Measurements from ENCODE around the gene CGN.

Gene CGN

DNA sequence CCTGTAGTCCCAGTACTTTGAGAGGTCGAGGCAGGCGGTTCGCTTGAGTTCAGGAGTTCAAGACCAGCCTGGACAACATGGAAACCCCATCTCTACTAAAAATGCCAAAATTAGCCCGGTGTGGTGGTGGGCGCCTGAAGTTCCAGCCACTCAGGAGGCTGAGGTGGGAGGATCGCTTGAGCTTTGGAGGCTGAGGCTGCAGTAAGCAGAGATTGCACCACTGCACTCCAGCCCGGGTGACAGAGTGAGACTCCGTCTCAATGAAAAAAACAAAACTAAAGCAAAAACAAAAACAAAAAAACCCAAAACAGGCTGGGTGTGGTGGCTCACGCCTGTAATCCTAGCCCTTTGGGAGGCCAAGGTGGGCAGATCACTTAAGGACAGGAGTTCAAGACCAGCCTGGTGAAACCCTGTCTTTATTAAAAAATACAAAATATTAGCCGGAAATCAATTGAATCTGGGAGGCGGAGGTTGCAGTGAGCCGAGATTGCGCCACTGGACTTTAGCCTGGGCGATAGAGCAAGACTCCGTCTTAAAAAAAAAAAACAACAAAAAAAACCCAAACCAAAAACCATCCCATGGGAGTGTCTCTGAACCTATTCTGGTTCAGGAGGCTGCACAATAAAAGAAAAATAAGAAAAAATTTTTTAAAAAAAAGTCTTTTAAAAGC, 1.7 kb upstream of the CGN start (continued):
- TF ChIP-seq, protein P1, sequence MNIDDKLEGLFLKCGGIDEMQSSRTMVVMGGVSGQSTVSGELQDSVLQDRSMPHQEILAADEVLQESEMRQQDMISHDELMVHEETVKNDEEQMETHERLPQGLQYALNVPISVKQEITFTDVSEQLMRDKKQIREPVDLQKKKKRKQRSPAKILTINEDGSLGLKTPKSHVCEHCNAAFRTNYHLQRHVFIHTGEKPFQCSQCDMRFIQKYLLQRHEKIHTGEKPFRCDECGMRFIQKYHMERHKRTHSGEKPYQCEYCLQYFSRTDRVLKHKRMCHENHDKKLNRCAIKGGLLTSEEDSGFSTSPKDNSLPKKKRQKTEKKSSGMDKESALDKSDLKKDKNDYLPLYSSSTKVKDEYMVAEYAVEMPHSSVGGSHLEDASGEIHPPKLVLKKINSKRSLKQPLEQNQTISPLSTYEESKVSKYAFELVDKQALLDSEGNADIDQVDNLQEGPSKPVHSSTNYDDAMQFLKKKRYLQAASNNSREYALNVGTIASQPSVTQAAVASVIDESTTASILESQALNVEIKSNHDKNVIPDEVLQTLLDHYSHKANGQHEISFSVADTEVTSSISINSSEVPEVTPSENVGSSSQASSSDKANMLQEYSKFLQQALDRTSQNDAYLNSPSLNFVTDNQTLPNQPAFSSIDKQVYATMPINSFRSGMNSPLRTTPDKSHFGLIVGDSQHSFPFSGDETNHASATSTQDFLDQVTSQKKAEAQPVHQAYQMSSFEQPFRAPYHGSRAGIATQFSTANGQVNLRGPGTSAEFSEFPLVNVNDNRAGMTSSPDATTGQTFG (tag by site-specific recombination; IDR thresholded peaks at IDR 0.05; ENCODE audit: borderline replicate concordance): no peak
- TF ChIP-seq ZNF629 (tag by site-specific recombination; IDR thresholded peaks at IDR 0.05) (no peak), ZNF202 (tag by site-specific recombination; IDR thresholded peaks at IDR 0.05; ENCODE audit: borderline replicate concordance) (no peak), ZNF560 (tag by site-specific recombination; IDR thresholded peaks at IDR 0.05; ENCODE audit: borderline replicate concordance) (no peak), ELK4 (IDR thresholded peaks at IDR 0.05; ENCODE audit: borderline replicate concordance, low read depth, low read length) (no peak), WT1 (tag by site-specific recombination; IDR thresholded peaks at IDR 0.05) (no peak), ZSCAN23 (tag by site-specific recombination; IDR thresholded peaks at IDR 0.05) (0 out of 2 replicates have a peak, but pooled peaks have one; percentile 15), ZNF791 (tag by site-specific recombination; IDR thresholded peaks at IDR 0.05) (no peak), ZSCAN30 (tag by site-specific recombination; IDR thresholded peaks at IDR 0.05) (no peak), ZNF121 (tag by site-specific recombination; IDR thresholded peaks at IDR 0.05) (peak; percentile 54; the same call in 1 of the 2 replicates), ZBTB7A (tag by site-specific recombination; IDR thresholded peaks at IDR 0.05; ENCODE audit: low read depth) (no peak), KLF1 (tag by site-specific recombination; IDR thresholded peaks at IDR 0.05) (no peak), ZFP41 (tag by site-specific recombination; IDR thresholded peaks at IDR 0.05; ENCODE audit: borderline replicate concordance) (no peak), ZNF843 (tag by site-specific recombination; IDR thresholded peaks at IDR 0.05) (no peak), ZNF837 (tag by site-specific recombination; IDR thresholded peaks at IDR 0.05) (no peak)
- TF ChIP-seq, protein P2, sequence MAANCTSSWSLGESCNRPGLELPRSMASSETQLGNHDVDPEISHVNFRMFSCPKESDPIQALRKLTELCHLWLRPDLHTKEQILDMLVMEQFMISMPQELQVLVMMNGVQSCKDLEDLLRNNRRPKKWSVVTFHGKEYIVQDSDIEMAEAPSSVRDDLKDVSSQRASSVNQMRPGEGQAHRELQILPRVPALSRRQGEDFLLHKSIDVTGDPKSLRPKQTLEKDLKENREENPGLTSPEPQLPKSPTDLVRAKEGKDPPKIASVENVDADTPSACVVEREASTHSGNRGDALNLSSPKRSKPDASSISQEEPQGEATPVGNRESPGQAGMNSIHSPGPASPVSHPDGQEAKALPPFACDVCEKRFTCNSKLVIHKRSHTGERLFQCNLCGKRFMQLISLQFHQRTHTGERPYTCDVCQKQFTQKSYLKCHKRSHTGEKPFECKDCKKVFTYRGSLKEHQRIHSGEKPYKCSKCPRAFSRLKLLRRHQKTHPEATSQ (tag by site-specific recombination; IDR thresholded peaks at IDR 0.05): no peak

DNA sequence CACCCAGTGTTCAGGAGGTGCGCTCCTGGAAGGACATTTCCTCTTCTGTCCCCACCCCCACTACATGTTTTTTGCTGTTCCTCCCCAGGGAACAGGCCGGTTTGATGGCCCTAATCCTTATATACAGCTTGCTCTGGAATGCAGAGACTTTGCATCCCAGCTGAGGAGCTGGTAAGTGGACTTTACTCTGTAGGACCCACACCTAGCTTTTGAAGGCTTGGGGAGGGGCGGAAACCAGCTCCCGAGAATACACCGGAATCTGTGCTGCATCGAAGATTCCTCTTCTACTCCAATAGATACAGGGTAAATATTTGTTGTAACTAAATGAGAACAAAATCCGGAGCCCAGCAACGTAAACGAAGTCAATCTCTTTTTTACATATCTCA, 1.2 kb upstream of the CGN start:
- H3K27ac ChIP-seq (ENCODE audit: extremely low read depth, low read depth, low read length): no peak overlapping the region
- H3K4me3 ChIP-seq (ENCODE audit: low read depth, low read length): no peak overlapping the region
- H3K9me3 ChIP-seq (ENCODE audit: control insufficient read depth, insufficient read depth, low read depth, low read length): no peaks in the 10 kb centered on the region
- POLR2A ChIA-PET: interaction anchor here (0.7 to 1.9 kb wide), 4 partner anchors 15 to 320 kb away, joined by 3 to 11 read pairs (median 6); partner anchors contain the start of gene VPS72
- TF ChIP-seq ZNF701 (tag by site-specific recombination; IDR thresholded peaks at IDR 0.05) (no peak), ZNF132 (tag by site-specific recombination; IDR thresholded peaks at IDR 0.05; ENCODE audit: borderline replicate concordance) (no peak), ZNF341 (tag by site-specific recombination; IDR thresholded peaks at IDR 0.05; ENCODE audit: low read depth) (peak; percentile 81), ZNF600 (tag by site-specific recombination; IDR thresholded peaks at IDR 0.05) (peak; percentile 37; the same call in 1 of the 2 replicates)
- CTCF ChIA-PET: interaction anchor here (1.1 kb wide), 1 partner anchor 46 kb away, joined by 4 read pairs; no protein-coding TSS in a partner anchor
- no peaks in the 10 kb centered on the region for H3K36me3 ChIP-seq (ENCODE audit: control insufficient read depth in 2 of 2, insufficient read depth in 1 of 2, low read length in 2 of 2)
- H3K4me1 ChIP-seq (ENCODE audit: control insufficient read depth, insufficient read depth, low read length): peaks cover 16% of the 10 kb centered on the region

Data from HEK293 (cell line).